HG02970 (cell line): Measurements from ENCODE around the gene FAM181A.

Experiments used
- ATAC-seq: cut with Tn5 transposase; IDR thresholded peaks from one replicate; pipeline ENCODE4 v1.9.1; 2021; ENCODE audit warnings: mild to moderate bottlenecking, moderate library complexity, moderate number of reproducible peaks; ENCODE audit not compliant: unreplicated experiment, low FRiP score

Gene FAM181A

GRCh38 chr14:93960108-93960475 lies 32.9 kb downstream of the FAM181A start:
- no peak for ATAC-seq

DNA sequence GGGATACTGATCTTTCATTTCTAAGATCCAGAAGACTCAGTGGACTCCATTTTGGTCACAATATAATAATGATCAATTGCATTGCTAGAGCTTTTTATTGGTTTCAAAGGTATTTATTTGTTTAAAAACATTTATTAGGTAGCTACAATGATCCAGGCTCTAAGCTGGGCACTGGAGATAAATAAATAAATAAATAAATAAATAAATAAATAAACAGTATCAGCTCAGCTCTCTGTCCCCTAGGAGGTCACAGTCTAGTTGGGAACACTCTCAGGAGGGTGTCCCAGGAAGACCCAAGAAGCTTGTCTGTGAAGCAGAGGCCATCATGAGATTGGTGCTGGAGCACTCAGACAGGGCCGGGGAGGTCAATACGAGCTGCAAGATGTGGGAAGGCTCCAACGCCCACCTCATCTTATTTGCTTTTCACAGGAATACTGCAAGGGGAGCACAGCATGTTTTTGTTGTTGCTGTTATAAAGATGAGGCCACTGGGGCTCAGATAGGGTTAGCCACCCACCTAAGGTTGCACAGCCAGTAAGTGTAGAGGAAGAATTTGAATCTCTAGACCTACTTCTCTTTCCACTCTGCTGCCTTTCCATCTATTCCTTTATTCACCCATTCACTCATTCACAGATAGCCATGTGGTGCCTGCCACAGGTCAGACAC lies 33.8 kb downstream of the FAM181A start:
- no peak for ATAC-seq

- ATAC-seq: no peak
Observed at GRCh38 chr14:93961620-93962019, 34.5 kb downstream of the FAM181A start.

- ATAC-seq: peak; percentile 46
Observed at GRCh38 chr14:93962701-93963601, 35.8 kb downstream of the FAM181A start.

- no peak for ATAC-seq
Observed at GRCh38 chr14:93963692-93964091, 36.5 kb downstream of the FAM181A start.

GRCh38 chr14:93964281-93964680 lies 37.1 kb downstream of the FAM181A start:
- ATAC-seq: no peak

DNA sequence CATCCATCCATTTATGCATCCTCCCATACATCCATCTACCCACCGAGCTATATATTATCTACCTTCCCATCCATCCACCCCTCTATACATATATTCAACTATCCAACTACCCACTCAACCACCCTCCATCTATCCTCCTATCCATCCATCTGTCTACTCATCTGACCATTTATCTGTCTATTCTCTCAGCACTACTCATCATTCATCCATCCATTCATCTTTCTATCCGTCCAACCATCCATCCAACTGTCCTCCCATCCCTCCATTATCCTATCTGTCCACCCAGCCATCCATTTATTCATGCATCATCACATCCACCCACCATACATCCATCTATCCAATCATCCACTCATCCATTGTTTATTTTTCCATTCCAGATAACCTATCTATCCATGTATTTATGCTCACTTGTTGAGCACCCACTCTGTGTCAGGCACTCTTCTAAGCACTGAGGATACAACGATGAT lies 37.7 kb downstream of the FAM181A start:
- no peak for ATAC-seq

GRCh38 chr14:93965287-93965821 lies 38.2 kb downstream of the FAM181A start:
- no peak for ATAC-seq

GRCh38 chr14:93965946-93966474 lies 38.9 kb downstream of the FAM181A start:
- ATAC-seq: no peak

GRCh38 chr14:93967637-93968250 lies 40.6 kb downstream of the FAM181A start:
- ATAC-seq: peak; percentile 35

GRCh38 chr14:93969082-93969828 lies 42.1 kb downstream of the FAM181A start:
- no peak for ATAC-seq

DNA sequence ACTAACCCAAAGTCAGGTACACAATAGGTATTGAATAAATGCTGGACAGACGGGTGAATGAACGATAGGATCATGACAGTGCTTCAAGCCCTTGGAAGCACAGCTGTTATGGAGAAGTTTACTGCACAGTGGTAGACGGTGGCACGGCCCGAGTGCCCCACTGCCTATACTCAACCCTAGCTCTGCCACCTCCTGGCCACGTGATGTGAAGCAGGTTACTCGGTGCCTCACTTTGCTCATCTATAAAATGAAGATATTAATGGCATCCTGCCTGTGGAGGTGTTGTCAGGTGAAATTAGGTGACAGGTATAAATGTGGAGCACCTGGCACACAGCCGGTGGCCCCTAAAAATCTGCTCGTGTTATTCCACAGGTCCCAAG lies 43.4 kb downstream of the FAM181A start:
- peak; percentile 18 for ATAC-seq

DNA sequence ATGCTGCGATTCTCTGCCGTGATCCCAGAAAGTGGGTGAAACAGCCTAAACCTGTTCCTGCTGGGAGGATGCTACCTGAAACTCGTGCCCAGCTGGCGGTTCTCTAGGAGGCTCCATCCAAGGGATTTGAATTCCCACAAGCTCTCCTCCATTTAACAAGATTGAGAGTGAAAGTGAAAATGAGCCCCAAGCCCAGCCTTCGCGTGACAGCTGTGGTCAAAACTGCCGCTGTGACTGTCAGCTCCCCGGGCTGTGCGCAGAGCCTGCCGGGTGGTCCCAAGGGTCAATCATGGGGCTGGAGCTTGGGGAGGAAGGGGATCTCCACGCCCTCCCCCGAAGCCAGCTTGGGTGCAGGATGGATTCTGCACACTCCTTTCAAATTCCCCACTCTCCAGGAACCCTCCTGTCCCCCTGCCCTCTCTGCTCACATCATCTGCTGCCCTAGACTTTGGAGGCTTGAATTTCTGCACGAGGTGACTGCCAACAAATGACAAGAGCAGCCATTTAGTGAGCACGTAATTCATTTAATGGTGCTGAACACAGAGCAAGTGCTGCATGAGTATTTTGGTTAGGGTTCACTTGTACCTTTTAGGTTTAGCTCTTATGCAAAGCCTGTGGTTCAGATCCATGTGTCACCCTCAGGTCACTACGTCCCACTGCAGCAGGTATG lies 44.0 kb downstream of the FAM181A start:
- peak; percentile 37 for ATAC-seq

- ATAC-seq: no peak
Observed at GRCh38 chr14:93971635-93972027, 44.5 kb downstream of the FAM181A start.

- ATAC-seq: no peak
Observed at GRCh38 chr14:93972618-93973205, 45.6 kb downstream of the FAM181A start.

DNA sequence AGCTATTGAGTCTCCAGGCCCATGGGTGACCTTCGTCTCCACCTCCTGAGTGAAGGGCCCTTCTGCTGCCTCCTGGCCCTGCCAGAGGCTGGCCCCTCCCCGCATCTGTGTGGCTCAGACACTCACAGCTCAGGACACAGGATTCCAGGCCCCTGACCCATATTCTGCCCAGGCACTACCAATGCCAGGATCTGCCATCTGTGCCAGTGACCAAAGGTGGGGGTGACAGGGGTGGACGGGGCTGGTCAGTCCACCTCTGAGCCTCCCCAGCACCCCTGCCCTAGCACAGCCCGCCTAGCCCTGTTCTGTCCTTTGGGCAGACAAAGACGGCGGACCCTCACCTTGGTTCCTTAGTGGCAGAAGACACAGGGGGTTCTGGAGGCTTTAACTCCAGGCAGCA lies 46.5 kb downstream of the FAM181A start:
- no peak for ATAC-seq

DNA sequence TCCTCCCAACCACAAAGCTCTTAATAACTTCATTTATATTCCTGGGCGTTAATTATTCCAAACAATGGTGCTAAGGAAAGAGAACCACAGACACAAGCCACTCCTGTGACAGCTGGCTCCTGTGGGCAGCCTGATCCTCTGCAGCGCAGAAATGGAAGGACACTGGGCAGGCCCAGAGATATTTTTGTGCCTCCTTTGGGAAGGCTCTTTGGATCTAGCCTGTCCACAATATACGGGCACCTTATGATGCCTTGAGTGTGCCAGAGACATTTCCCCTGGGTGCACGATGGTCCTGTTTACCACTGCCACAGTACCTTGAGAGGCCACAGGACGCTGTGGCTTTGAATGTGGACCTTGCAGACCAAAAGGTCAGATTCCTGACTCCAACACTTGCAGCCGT lies 47.2 kb downstream of the FAM181A start:
- ATAC-seq: no peak

DNA sequence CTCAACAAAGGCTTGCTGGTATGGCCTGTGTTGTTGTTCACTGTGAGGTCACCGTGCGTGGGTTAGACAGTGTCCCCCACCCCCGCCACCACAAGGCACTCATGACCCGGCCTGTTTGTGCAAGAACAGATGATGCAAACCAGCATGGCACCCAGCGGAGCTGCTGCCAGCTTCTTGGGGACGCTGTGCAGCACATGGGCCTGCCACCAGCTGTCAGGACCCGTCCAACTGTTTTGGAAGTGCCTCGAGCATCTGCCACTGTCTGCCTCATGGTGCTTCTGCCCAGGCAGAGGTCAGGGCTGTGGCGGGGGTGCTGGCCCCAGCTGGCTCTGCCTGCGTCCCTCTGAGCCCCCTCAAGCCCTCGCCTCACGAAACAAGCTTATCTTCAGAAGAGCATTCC lies 47.7 kb downstream of the FAM181A start:
- ATAC-seq: no peak

GRCh38 chr14:93975791-93976476 lies 48.8 kb downstream of the FAM181A start:
- ATAC-seq: peak; percentile 40
